H1 (cell line): ENCODE data around the gene FBN2. TPM values are rescaled to one million over a fixed set of nuclear protein-coding genes. Genes with fewer than 3 reads are reported as not detected.

ENCODE experiments used
- CHD7 ChIP-seq: fragments of 300-600 bp; sonication (generic); IDR thresholded peaks from 2 replicates; pipeline ENCODE4 v1.7.1; 2012; ENCODE audit warnings: low read length, moderate library complexity, mild to moderate bottlenecking, inconsistent platforms; ENCODE audit not compliant: insufficient replicate concordance
- KDM1A ChIP-seq: fragments of 200-600, 300-600 bp; sonication (generic); IDR thresholded peaks from 2 replicates; pipeline ENCODE4 v1.7.1; 2016; ENCODE audit warnings: mild to moderate bottlenecking, low read length, borderline replicate concordance
- TEAD4 ChIP-seq: IDR thresholded peaks from 2 replicates; pipeline ENCODE4 v1.6.1; 2012; ENCODE audit warnings: low read depth, low read length, inconsistent platforms, mixed read lengths
- polyA plus RNA-seq, 7 experiments: library from polyadenylated mRNA; depleted of rRNA in 3 of 7; stranded (reverse) in 5 of 7; unstranded in 2 of 7; fragments of >200 nt in 5 of 7; fragments of 200-250 nt in 2 of 7; gene quantifications; 1 replicate in 5 of 7; 2 replicates in 1 of 7; 4 replicates in 1 of 7; pipeline versions ENCODE4 v1.2.1 to v1.2.3, GENCODE V29; 2011 to 2013; ENCODE audit warnings: missing spikeins in 2 of 7, mixed read lengths in 2 of 7
- total RNA-seq: library from RNA; stranded (reverse); fragmentation: NEBNext Ultra II Directional; extraction: Animal tissue kit (Norgen Biotek cat#: 25700); gene quantifications from 2 replicates; pipeline ENCODE4 v1.2.1, GENCODE V29; 2021

FBN2 gene
- total and polyA plus RNA-seq, 2 of the 8 experiments (the other 6 are each of a cell fraction or from before 2014, with no cell fraction given) = 14.1 to 16.3 TPM

GRCh38 chr5:128475693-128476092, 62.4 kb downstream of the FBN2 start (continued):
- no peak for TF ChIP-seq CHD7
- TF ChIP-seq KDM1A = no peak
- no peak for TF ChIP-seq TEAD4
